ENCODE data around the gene NLGN4X. TPM values are rescaled to one million over a fixed set of nuclear protein-coding genes. Genes with fewer than 3 reads are reported as not detected.

The NLGN4X gene
- 96.9 and 183 TPM in 2 replicates for total RNA-seq (2014; rRNA removed; shearing (Covaris generic); ENCODE audit: low replicate concordance)

DNA sequence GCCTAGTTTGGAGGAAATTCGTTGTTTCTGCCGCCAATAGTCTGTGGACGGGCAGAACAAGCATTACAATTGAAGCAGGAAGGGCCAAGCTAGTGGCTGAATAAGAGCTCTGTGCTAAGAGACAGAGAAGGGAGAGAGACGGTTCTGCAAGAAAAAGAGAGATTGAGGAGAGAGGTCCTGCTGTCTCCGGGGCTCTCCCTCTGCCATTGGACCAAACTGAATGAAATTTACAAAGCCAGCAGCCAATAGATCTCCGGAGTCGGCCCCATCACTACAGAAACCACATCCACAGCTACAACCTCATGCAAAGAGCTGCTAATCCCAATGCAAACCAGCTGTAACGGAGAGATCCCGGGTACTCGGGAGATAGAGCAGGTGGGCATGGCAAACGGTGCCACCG is at the start of gene NLGN4X:
NLGN4X (minus strand) TSS at position 148 of the 400 bp plus-strand sequence. CDS start 77,401 bp downstream, outside the sequence.
- Histone ChIP-seq H3K9me3 (ENCODE audit: low read length) (no peaks in the 10 kb centered on the region), H3K4me3 (ENCODE audit: low read length) (peak within 1 kb of the TSS; percentile 94), H3K9me2 (replicated peaks; ENCODE audit: insufficient read depth, low read length) (no peaks in the 10 kb centered on the region), H3K27me3 (ENCODE audit: low read length) (no peaks in the 10 kb centered on the region), H3K4me2 (ENCODE audit: low read depth, low read length, poor library complexity, severe bottlenecking) (peak within 1 kb of the TSS; percentile 89), H3K36me3 (ENCODE audit: insufficient read depth, low read length) (peaks cover 12% of the 10 kb centered on the region), H2AFZ (ENCODE audit: low read length) (no peak within 1 kb of the TSS), H3K79me2 (ENCODE audit: low read length) (peaks cover 48% of the 10 kb centered on the region), H3K4me1 (ENCODE audit: low read length) (peaks cover 61% of the 10 kb centered on the region), H3K27ac (ENCODE audit: low read length) (peak within 1 kb of the TSS; percentile 98), H4K20me1 (ENCODE audit: insufficient read depth, low read depth, low read length) (peaks cover 33% of the 10 kb centered on the region), H3K9ac (ENCODE audit: low read length) (peak within 1 kb of the TSS; percentile 98)
- peak; percentile 99 for DNase-seq

DNA sequence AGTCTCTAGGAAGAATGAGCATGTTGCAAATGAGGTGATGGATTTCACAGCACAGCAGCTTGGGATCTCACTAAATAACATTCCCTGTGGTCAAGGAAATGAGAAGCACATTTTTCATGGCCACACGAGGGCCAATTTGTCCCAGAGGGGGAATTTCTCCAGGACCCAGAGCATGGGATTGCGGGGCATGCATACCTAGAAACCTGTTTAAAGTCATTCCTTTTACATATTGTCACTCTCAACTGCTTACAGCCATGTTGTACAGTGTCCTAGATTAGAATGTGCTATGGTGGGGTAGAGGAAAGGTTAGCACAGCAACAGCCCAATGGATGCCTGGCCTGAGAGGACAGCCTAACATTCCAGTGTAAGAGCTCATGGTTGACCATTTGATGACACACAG is 37.4 kb upstream of the NLGN4X start:
- no peak overlapping the region for H3K9ac ChIP-seq (ENCODE audit: low read length)
- no peaks in the 10 kb centered on the region for H3K36me3 ChIP-seq (ENCODE audit: insufficient read depth, low read length)
- H3K4me1 ChIP-seq (ENCODE audit: low read length) = no peaks in the 10 kb centered on the region
- H4K20me1 ChIP-seq (ENCODE audit: insufficient read depth, low read depth, low read length) = no peaks in the 10 kb centered on the region
- H2AFZ ChIP-seq (ENCODE audit: low read length) = no peak overlapping the region
- H3K4me3 ChIP-seq (ENCODE audit: low read length) = no peak overlapping the region
- H3K9me3 ChIP-seq (ENCODE audit: low read length) = no peaks in the 10 kb centered on the region
- peaks cover 2% of the 10 kb centered on the region; the same call in 1 of the 2 replicates for H3K27me3 ChIP-seq (ENCODE audit: low read length)
- no peaks in the 10 kb centered on the region for H3K9me2 ChIP-seq (replicated peaks; ENCODE audit: insufficient read depth, low read length)
- H3K27ac ChIP-seq (ENCODE audit: low read length) = no peak overlapping the region
- H3K4me2 ChIP-seq (ENCODE audit: low read depth, low read length, poor library complexity, severe bottlenecking) = no peak overlapping the region
- DNase-seq = no peak
- no peaks in the 10 kb centered on the region for H3K79me2 ChIP-seq (ENCODE audit: low read length)

DNA sequence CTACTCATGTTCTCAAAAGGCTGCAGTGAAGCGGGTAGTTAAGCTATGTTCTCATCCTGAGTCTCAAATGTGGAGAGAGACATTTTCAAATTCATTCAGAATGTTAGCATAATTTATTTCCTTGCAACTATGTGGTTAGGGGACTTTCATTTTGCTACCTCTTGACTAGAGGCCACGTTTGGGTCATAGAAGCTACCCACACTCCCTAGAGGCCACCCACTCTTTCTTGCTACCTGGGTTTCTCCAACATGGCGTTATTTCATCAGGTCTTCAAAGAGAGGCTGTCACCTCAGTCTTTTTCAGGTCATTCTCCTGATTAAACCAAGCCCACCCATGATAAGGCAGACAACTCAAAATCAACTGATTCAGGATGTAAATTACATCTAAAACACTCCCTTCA is 34.3 kb upstream of the NLGN4X start:
- Histone ChIP-seq H3K9ac (ENCODE audit: low read length) (no peak overlapping the region), H3K27ac (ENCODE audit: low read length) (no peak overlapping the region), H3K27me3 (ENCODE audit: low read length) (no peaks in the 10 kb centered on the region; the same call in 1 of the 2 replicates), H4K20me1 (ENCODE audit: insufficient read depth, low read depth, low read length) (no peaks in the 10 kb centered on the region), H2AFZ (ENCODE audit: low read length) (no peak overlapping the region), H3K9me2 (replicated peaks; ENCODE audit: insufficient read depth, low read length) (no peaks in the 10 kb centered on the region), H3K4me1 (ENCODE audit: low read length) (peaks cover 2% of the 10 kb centered on the region), H3K4me3 (ENCODE audit: low read length) (no peak overlapping the region), H3K9me3 (ENCODE audit: low read length) (peaks cover 3% of the 10 kb centered on the region; the same call in 1 of the 2 replicates), H3K36me3 (ENCODE audit: insufficient read depth, low read length) (no peaks in the 10 kb centered on the region), H3K79me2 (ENCODE audit: low read length) (no peaks in the 10 kb centered on the region), H3K4me2 (ENCODE audit: low read depth, low read length, poor library complexity, severe bottlenecking) (no peak overlapping the region)
- DNase-seq = no peak

DNA sequence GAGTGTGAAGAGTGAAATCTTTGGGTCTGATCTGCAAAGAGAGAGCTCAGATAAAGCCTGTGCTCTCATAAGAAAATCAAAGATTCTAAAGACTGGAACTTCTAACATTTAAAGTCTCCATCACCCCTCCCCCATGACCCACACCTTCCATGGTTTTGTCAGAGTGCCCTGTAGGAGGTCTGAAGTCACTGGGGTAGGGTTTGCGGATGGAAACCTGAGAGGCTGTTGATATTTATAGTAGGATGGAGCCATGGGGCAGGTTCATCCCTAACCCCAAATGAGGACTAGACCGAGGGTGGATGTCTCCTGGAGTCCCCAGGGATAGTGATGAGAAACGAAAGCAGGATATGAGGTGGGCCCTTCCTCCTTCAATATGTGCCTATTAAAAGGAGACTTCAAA is 28.4 kb upstream of the NLGN4X start:
- no peak overlapping the region for H3K9ac ChIP-seq (ENCODE audit: low read length)

DNA sequence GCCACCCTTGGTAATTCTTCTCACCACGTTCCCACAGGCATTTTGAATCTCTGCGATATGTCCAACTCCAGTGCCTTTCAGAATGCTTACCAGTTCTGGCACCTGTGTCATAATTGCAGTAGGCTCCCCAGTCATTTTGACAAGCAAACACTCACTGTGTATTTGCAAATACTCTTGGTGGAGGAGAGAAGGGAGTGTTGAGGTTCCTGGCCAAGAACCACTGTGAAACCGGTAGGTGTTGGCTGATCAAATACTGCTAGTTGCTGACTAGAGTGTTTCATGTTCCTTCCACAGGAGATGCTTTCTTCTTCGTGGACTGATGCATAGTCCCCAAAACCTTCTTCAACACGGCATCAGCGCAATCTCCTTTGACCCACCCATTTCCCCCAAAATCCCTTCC is 16.0 kb upstream of the NLGN4X start:
- H2AFZ ChIP-seq (ENCODE audit: low read length) = no peak overlapping the region

More for the DNA sequence above, 28.4 kb upstream of the NLGN4X start:
- no peaks in the 10 kb centered on the region for H3K9me2 ChIP-seq (replicated peaks; ENCODE audit: insufficient read depth, low read length)
- H3K36me3 ChIP-seq (ENCODE audit: insufficient read depth, low read length) = no peaks in the 10 kb centered on the region
- no peak overlapping the region for H2AFZ ChIP-seq (ENCODE audit: low read length)
- H3K27me3 ChIP-seq (ENCODE audit: low read length) = no peaks in the 10 kb centered on the region
- H3K27ac ChIP-seq (ENCODE audit: low read length) = no peak overlapping the region
- H3K4me1 ChIP-seq (ENCODE audit: low read length) = peaks cover 22% of the 10 kb centered on the region
- H3K4me3 ChIP-seq (ENCODE audit: low read length) = no peak overlapping the region
- DNase-seq = no peak
- H3K4me2 ChIP-seq (ENCODE audit: low read depth, low read length, poor library complexity, severe bottlenecking) = peak overlapping the region; percentile 3
- H3K79me2 ChIP-seq (ENCODE audit: low read length) = no peaks in the 10 kb centered on the region
- peaks cover 3% of the 10 kb centered on the region; the same call in 1 of the 2 replicates for H3K9me3 ChIP-seq (ENCODE audit: low read length)
- H4K20me1 ChIP-seq (ENCODE audit: insufficient read depth, low read depth, low read length) = no peaks in the 10 kb centered on the region

DNA sequence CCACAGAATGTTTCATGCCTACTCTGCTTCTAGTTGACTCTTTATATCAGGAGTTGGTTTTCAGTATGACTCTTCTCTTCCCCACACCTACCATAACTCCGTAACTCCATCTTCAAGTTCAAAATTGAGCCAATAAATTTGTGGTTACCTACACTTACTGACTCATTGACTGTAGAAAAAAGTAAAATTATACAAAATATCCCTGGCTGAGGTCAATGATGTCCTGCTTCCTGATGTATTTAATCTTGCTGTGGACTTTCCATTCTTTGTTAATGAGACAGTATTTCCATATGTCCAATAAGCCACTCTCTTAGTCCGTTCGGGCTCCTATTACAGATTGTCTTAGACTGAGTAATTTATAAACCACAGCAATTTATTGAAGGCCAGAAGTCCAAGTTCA is 9.9 kb upstream of the NLGN4X start:
- H3K4me1 ChIP-seq (ENCODE audit: low read length) = peaks cover 14% of the 10 kb centered on the region
- H3K9me2 ChIP-seq (replicated peaks; ENCODE audit: insufficient read depth, low read length) = no peaks in the 10 kb centered on the region

More for the DNA sequence above, 16.0 kb upstream of the NLGN4X start:
- no peaks in the 10 kb centered on the region for H3K9me2 ChIP-seq (replicated peaks; ENCODE audit: insufficient read depth, low read length)
- no peak overlapping the region for H3K9ac ChIP-seq (ENCODE audit: low read length)
- H3K4me3 ChIP-seq (ENCODE audit: low read length) = no peak overlapping the region
- H3K79me2 ChIP-seq (ENCODE audit: low read length) = no peaks in the 10 kb centered on the region
- H3K4me1 ChIP-seq (ENCODE audit: low read length) = no peaks in the 10 kb centered on the region
- no peak overlapping the region for H3K27ac ChIP-seq (ENCODE audit: low read length)
- DNase-seq = no peak
- H4K20me1 ChIP-seq (ENCODE audit: insufficient read depth, low read depth, low read length) = no peaks in the 10 kb centered on the region
- H3K9me3 ChIP-seq (ENCODE audit: low read length) = no peaks in the 10 kb centered on the region
- no peaks in the 10 kb centered on the region for H3K27me3 ChIP-seq (ENCODE audit: low read length)
- no peaks in the 10 kb centered on the region; the same call in 1 of the 2 replicates for H3K36me3 ChIP-seq (ENCODE audit: insufficient read depth, low read length)
- no peak overlapping the region for H3K4me2 ChIP-seq (ENCODE audit: low read depth, low read length, poor library complexity, severe bottlenecking)

DNA sequence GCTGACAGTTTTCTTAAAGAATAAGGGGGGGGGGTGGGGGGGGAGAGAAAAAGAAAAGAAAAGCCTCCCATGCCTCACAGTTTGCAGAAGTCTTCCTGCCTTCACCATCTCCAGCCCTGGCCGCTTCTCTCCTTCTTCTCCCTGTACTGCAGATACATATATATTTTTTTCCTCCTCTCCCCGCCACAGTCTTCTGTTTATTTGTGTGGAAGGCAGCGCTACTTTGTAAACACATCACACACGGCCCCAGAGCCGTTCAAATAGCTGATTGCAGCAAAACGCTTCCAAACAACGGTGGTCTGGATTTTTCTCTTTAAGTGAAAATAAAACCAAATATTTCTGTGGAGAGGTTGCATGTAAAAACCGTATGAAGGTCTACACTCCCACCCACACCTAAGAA is 732 bp downstream of the NLGN4X start:
- no peaks in the 10 kb centered on the region for H3K9me3 ChIP-seq (ENCODE audit: low read length)
- H3K4me2 ChIP-seq (ENCODE audit: low read depth, low read length, poor library complexity, severe bottlenecking) = peak overlapping the region; percentile 89
- peaks cover 15% of the 10 kb centered on the region for H3K36me3 ChIP-seq (ENCODE audit: insufficient read depth, low read length)
- H3K4me1 ChIP-seq (ENCODE audit: low read length) = peaks cover 61% of the 10 kb centered on the region
- no peak overlapping the region for H2AFZ ChIP-seq (ENCODE audit: low read length)
- H4K20me1 ChIP-seq (ENCODE audit: insufficient read depth, low read depth, low read length) = peaks cover 39% of the 10 kb centered on the region
- peak; percentile 66 for DNase-seq
- H3K9me2 ChIP-seq (replicated peaks; ENCODE audit: insufficient read depth, low read length) = no peaks in the 10 kb centered on the region
- peak overlapping the region; percentile 98 for H3K27ac ChIP-seq (ENCODE audit: low read length)
- no peaks in the 10 kb centered on the region for H3K27me3 ChIP-seq (ENCODE audit: low read length)
- H3K79me2 ChIP-seq (ENCODE audit: low read length) = peaks cover 56% of the 10 kb centered on the region
- H3K9ac ChIP-seq (ENCODE audit: low read length) = peak overlapping the region; percentile 98
- H3K4me3 ChIP-seq (ENCODE audit: low read length) = peak overlapping the region; percentile 94

More for the DNA sequence above, 9.9 kb upstream of the NLGN4X start:
- Histone ChIP-seq H2AFZ (ENCODE audit: low read length) (no peak overlapping the region), H3K9me3 (ENCODE audit: low read length) (no peaks in the 10 kb centered on the region), H3K36me3 (ENCODE audit: insufficient read depth, low read length) (no peaks in the 10 kb centered on the region; the same call in 1 of the 2 replicates), H3K27ac (ENCODE audit: low read length) (no peak overlapping the region), H4K20me1 (ENCODE audit: insufficient read depth, low read depth, low read length) (no peaks in the 10 kb centered on the region), H3K79me2 (ENCODE audit: low read length) (no peaks in the 10 kb centered on the region), H3K4me2 (ENCODE audit: low read depth, low read length, poor library complexity, severe bottlenecking) (no peak overlapping the region), H3K27me3 (ENCODE audit: low read length) (no peaks in the 10 kb centered on the region), H3K4me3 (ENCODE audit: low read length) (no peak overlapping the region), H3K9ac (ENCODE audit: low read length) (no peak overlapping the region)
- DNase-seq = no peak

DNA sequence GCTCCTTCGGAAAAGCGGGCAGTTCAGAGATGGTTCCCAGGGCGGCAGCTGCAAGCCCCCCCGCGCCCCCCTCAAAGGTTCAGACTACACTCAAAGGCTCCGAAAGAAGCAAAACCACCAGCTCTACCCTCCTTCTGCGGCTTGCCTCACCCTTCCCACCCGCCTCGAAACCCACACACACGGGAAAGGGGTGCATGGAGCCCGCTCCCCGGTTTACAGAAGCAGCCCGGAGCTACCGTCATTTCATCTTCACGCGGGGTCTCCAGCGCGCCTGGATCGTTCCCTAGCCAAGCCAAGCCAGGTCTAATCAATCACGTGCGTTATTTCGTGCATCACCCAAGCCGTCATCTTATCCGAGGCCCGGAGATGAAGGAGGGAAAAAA is 1.2 kb downstream of the NLGN4X start:
- Histone ChIP-seq H3K4me2 (ENCODE audit: low read depth, low read length, poor library complexity, severe bottlenecking) (peak overlapping the region; percentile 89), H3K27me3 (ENCODE audit: low read length) (no peaks in the 10 kb centered on the region), H2AFZ (ENCODE audit: low read length) (no peak overlapping the region), H3K4me3 (ENCODE audit: low read length) (peak overlapping the region; percentile 94), H3K9me2 (replicated peaks; ENCODE audit: insufficient read depth, low read length) (no peaks in the 10 kb centered on the region), H3K4me1 (ENCODE audit: low read length) (peaks cover 61% of the 10 kb centered on the region), H3K36me3 (ENCODE audit: insufficient read depth, low read length) (peaks cover 19% of the 10 kb centered on the region), H3K27ac (ENCODE audit: low read length) (peak overlapping the region; percentile 98), H3K9me3 (ENCODE audit: low read length) (no peaks in the 10 kb centered on the region), H3K9ac (ENCODE audit: low read length) (peak overlapping the region; percentile 98), H3K79me2 (ENCODE audit: low read length) (peaks cover 61% of the 10 kb centered on the region), H4K20me1 (ENCODE audit: insufficient read depth, low read depth, low read length) (peaks cover 41% of the 10 kb centered on the region)
- DNase-seq = peak; percentile 75

Data from Karpas-422 (cell line).